GM12891 (cell line): ENCODE results near the gene NELFA.
"Not testable (repeated sequence)": the region's sequence is repeated elsewhere in the genome, so short reads cannot be mapped to it uniquely, and the experiment has no call there.

Source experiments
- PAX5 ChIP-seq: IDR thresholded peaks from 2 replicates; pipeline ENCODE4 v1.6.1; 2011; ENCODE audit warnings: low read length, moderate library complexity, mild to moderate bottlenecking; ENCODE audit not compliant: insufficient read depth, severe bottlenecking
- POLR2A ChIP-seq: IDR thresholded peaks from 2 replicates; pipeline ENCODE4 v1.6.1; 2011; ENCODE audit warnings: low read depth, low read length, control low read depth
- POLR2AphosphoS5 ChIP-seq: IDR thresholded peaks from 2 replicates; pipeline ENCODE4 v1.6.1; 2011; ENCODE audit warnings: low read depth, low read length, control low read depth
- POU2F2 ChIP-seq: IDR thresholded peaks from 2 replicates; pipeline ENCODE4 v1.6.1; 2011; ENCODE audit warnings: low read depth, mild to moderate bottlenecking, control low read depth, low read length, moderate library complexity
- SPI1 ChIP-seq: IDR thresholded peaks from 2 replicates; pipeline ENCODE4 v1.6.1; 2011; ENCODE audit warnings: low read depth, low read length, control low read depth
- TAF1 ChIP-seq: IDR thresholded peaks from 2 replicates; pipeline ENCODE4 v1.6.1; 2011; ENCODE audit warnings: low read depth, low read length, control low read depth

DNA sequence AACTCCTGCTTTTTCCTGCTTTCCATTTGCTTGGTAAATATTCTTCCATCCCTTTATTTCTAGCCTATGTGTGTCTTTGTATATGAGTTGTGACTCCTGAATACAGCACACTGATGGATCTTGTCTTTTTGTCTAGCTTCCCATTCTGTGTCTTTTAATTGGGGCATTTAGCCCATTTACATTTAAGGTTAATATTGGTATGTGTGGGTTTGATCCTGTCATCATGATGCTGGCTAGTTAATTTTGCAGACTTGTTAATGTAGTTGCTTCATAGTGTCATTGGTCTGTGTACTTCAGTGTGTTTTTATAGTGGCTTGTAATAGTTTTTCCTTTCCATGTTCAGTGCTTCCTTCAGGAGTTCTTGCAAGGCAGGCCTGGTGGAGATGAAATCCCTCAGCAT is 22.4 kb upstream of the NELFA start:
- TF ChIP-seq TAF1, POLR2A, PAX5, POLR2AphosphoS5, SPI1, POU2F2: not testable (repeated sequence)
